Upper lobe of right lung (tissue), 1 donor: Measurements from ENCODE around the gene TMEM151A. TPM values are rescaled to one million over a fixed set of nuclear protein-coding genes. Genes with fewer than 3 reads are reported as not detected.

Experiments
- ATAC-seq: fragments of 200-7000 bp; cut with Tn5 transposase; one replicate; pipeline ENCODE4 v1.9.1; 2020; ENCODE audit warnings: mild to moderate bottlenecking, moderate library complexity
- DNase-seq: peaks from one replicate; pipeline ENCODE4 v3.0.0-alpha.2; 2020
- H3K27ac ChIP-seq: fragments of 200-600 bp; one replicate; pipeline ENCODE4 v1.8.0; 2022
- H3K27me3 ChIP-seq: fragments of 200-600 bp; one replicate; pipeline ENCODE4 v1.8.0; 2022; ENCODE audit warnings: mild to moderate bottlenecking
- H3K36me3 ChIP-seq: fragments of 200-600 bp; one replicate; pipeline ENCODE4 v1.8.0; 2022
- H3K4me1 ChIP-seq: fragments of 200-600 bp; one replicate; pipeline ENCODE4 v1.8.0; 2022
- H3K4me3 ChIP-seq: fragments of 200-600 bp; one replicate; pipeline ENCODE4 v1.8.0; 2022; ENCODE audit warnings: mild to moderate bottlenecking
- H3K9me3 ChIP-seq: fragments of 200-600 bp; one replicate; pipeline ENCODE4 v1.8.0; 2022
- CTCF ChIP-seq: fragments of 200-600 bp; IDR thresholded peaks from one replicate; pipeline ENCODE4 v1.8.0; 2022; ENCODE audit warnings: antibody characterized with exemption
- intact Hi-C: fragments of 100-400 bp; cut with DNase I; formaldehyde crosslinking; loops from one replicate; pipeline ENCODE4 v1.11.0; 2022
- total RNA-seq: library from RNA; stranded (reverse); fragmentation: NEBNext Ultra II Directional; extraction: Animal tissue kit (Norgen Biotek cat#: 25700); gene quantifications from one replicate; pipeline ENCODE4 v1.2.1, GENCODE V29; 2021
- donor health status: DM: no; HTN: yes; CAD: no; lungs with severe emphysema.

Gene TMEM151A
- total RNA-seq, 1 donor from 2014 or later: 0.41 TPM

GRCh38 chr11:66311965-66312548 is 20.4 kb downstream of the TMEM151A start:
- H3K9me3 ChIP-seq: no peaks in the 10 kb centered on the region
- H3K36me3 ChIP-seq: no peaks in the 10 kb centered on the region
- peak overlapping the region; percentile 65 for H3K4me3 ChIP-seq
- H3K27ac ChIP-seq: peak overlapping the region; percentile 82
- intact Hi-C loops: loop anchor here (10.0 kb wide), 1 partner anchor 73 kb away; no protein-coding TSS in a partner anchor
- ATAC-seq (peak; percentile 84), DNase-seq (peak; percentile 96)
- TF ChIP-seq CTCF: peak; percentile 88
- H3K4me1 ChIP-seq: peaks cover 11% of the 10 kb centered on the region
- H3K27me3 ChIP-seq: no peaks in the 10 kb centered on the region

- H3K36me3 ChIP-seq: no peaks in the 10 kb centered on the region
- no peaks in the 10 kb centered on the region for H3K27me3 ChIP-seq
- H3K27ac ChIP-seq: peak overlapping the region; percentile 84
- DNase-seq (peak; percentile 100), ATAC-seq (peak; percentile 90)
- H3K9me3 ChIP-seq: no peaks in the 10 kb centered on the region
- intact Hi-C loops: loop anchor here (10.0 kb wide), 1 partner anchor 72 kb away; no protein-coding TSS in a partner anchor
- TF ChIP-seq CTCF: no peak
- peaks cover 18% of the 10 kb centered on the region for H3K4me1 ChIP-seq
- H3K4me3 ChIP-seq: peak overlapping the region; percentile 65
Measured at GRCh38 chr11:66312549-66313320, 21.0 kb downstream of the TMEM151A start.

- Histone ChIP-seq H3K4me3 (peak overlapping the region; percentile 65), H3K27ac (peak overlapping the region; percentile 84), H3K27me3 (no peaks in the 10 kb centered on the region), H3K36me3 (no peaks in the 10 kb centered on the region), H3K4me1 (peaks cover 26% of the 10 kb centered on the region), H3K9me3 (no peaks in the 10 kb centered on the region)
- DNase-seq: peak; percentile 63
- TF ChIP-seq CTCF: peak; percentile 5
- ATAC-seq: no peak
- intact Hi-C loops: loop anchor here (10.0 kb wide), 1 partner anchor 71 kb away; no protein-coding TSS in a partner anchor
Measured at GRCh38 chr11:66313321-66314185, 21.9 kb downstream of the TMEM151A start.

GRCh38 chr11:66314186-66314501 is 22.4 kb downstream of the TMEM151A start:
- TF ChIP-seq CTCF: no peak
- H3K4me1 ChIP-seq: peaks cover 30% of the 10 kb centered on the region
- peak overlapping the region; percentile 84 for H3K27ac ChIP-seq
- no peak for ATAC-seq
- no peaks in the 10 kb centered on the region for H3K9me3 ChIP-seq
- DNase-seq: no peak
- no peaks in the 10 kb centered on the region for H3K36me3 ChIP-seq
- no peaks in the 10 kb centered on the region for H3K27me3 ChIP-seq
- H3K4me3 ChIP-seq: peak overlapping the region; percentile 65
- intact Hi-C loops: loop anchor here (10.0 kb wide), 1 partner anchor 71 kb away; no protein-coding TSS in a partner anchor

- Histone ChIP-seq H3K4me3 (peak overlapping the region; percentile 65), H3K36me3 (no peaks in the 10 kb centered on the region), H3K9me3 (no peaks in the 10 kb centered on the region), H3K27ac (peak overlapping the region; percentile 84), H3K27me3 (no peaks in the 10 kb centered on the region), H3K4me1 (peaks cover 30% of the 10 kb centered on the region)
- intact Hi-C loops: loop anchor here (10.0 kb wide), 1 partner anchor 70 kb away; no protein-coding TSS in a partner anchor
- TF ChIP-seq CTCF: no peak
- DNase-seq (peak; percentile 64), ATAC-seq (no peak)
Measured at GRCh38 chr11:66314561-66315497, 23.1 kb downstream of the TMEM151A start.
